Stimulated activated CD8-positive, alpha-beta memory T cell treated with anti-CD3 and anti-CD28 coated beads, Interleukin-12 subunit alpha, Interleukin-12 subunit beta, amount 100 ng/mL, for 24 hours (primary cell): ENCODE measurements around the gene POLR1A.

Experiments used
- DNase-seq: peaks from one replicate; pipeline ENCODE4 v3.0.0-alpha.2; 2020; ENCODE audit errors: extremely low read depth

POLR1A gene

DNA sequence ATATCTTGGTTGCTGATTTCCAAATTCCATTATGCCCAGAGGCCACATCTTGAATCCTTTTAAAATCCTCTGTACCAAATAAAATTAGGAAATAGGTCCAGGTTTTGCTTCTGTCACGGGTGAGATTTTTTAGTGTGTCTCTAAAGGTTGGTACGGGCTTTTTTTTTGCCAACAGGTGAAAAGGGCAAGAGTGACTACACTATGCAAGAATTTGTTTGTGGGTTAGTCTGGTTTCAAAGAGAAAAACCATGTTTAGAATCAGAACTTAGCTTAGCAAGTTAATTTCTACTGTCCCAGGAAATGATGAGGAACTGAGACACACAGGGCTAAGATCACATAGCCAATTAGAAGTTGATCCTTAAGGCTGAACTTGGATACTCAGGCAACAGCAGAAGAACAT is 41.7 kb downstream of the POLR1A start:
- DNase-seq, result no peak

GRCh38 chr2:86062043-86062442 is 43.6 kb downstream of the POLR1A start:
- no peak for DNase-seq

DNA sequence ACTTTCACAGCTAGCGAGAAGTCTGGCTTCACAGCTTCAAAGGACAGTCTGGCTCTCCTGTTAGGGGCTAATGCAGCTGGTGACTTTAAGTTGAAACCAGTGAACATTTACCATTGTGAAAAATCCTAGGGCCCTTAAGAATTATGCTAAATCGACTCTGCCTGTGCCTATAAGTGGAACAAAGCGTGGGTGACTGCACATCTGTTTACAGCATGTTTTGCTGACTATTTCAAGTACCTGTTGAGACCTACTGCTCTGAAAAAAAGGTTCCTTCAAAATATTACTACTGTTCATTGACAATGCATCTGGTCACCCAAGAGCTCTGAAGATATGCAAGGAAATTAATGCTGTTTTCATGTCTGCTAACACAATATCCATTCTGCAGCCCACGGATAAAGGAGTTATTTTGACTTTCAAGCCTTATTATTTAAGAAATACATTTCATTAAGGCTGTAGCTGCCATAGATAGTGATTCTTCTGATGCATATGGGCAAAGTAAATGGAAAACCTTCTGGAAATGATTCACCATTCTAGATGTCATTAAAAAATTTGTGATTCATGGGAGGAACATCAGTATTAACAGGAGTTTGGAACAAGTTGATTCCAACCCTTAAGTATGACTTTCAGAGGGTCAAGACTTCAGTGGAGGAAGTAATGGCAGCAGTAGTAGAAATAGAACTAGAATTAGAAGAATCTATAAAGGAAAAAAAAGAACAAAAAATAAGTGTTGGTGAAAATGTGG is 48.9 kb downstream of the POLR1A start:
- no peak for DNase-seq

DNA sequence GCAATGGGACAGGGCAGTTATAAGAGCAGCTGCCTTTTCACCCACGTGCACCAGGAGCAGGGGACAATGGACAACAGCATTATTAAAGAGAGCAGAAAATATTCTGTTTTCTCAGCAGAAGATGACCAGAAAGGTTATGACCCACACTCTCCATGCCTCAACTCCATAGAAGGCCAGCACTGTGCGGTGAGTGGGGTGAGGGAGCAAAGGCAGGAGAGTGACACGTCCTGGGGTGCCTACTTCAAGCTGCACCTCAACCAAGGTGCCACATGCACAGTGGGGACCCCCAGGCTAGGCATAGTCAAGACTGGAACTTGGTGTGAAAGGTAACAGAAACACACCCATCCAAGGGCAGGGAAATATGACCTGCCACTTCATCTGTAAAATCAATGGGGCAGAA is 50.4 kb downstream of the POLR1A start:
- no peak for DNase-seq

GRCh38 chr2:86054535-86055082 is 51.1 kb downstream of the POLR1A start:
- no peak for DNase-seq

DNA sequence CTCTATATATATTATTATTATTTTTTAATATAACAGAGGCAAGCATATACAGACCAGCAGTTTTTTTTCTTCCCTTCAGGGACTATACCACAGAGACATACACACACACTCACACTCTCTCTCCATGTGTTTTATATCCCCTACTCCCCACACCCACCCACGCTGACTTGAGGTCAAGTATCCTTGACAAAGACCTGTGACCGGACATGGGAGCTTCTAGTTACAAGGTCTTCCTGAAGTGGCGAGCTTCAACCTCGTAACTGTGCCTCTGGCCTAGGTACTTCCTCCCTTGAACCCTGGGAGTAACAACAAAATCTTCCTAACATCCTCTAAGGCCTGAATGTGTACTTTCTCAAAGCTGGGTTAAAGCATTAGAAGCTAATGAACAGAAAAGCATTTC is 52.5 kb downstream of the POLR1A start:
- no peak for DNase-seq

- DNase-seq, result no peak
Measured at GRCh38 chr2:86052676-86053075, 53.0 kb downstream of the POLR1A start.

DNA sequence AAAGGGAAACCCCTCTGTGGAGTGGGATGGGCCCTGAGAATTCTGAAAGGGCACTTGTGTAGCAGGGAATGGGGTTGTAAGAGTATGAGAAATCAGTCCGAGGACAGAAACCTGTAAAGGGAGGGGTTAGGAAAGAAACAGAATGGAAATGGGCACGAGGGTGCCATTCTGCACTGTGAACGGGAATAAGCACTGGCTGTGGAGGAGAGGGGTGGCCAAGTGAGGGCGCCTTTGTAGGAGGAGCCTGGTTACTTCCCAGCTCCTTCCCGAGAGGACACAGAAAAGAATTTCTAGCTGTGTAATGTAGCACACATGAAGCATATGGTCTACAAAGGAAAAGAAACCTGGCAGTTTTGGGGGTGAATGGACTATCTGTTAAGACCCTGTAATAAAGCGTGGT is 53.4 kb downstream of the POLR1A start:
- DNase-seq, result no peak

DNA sequence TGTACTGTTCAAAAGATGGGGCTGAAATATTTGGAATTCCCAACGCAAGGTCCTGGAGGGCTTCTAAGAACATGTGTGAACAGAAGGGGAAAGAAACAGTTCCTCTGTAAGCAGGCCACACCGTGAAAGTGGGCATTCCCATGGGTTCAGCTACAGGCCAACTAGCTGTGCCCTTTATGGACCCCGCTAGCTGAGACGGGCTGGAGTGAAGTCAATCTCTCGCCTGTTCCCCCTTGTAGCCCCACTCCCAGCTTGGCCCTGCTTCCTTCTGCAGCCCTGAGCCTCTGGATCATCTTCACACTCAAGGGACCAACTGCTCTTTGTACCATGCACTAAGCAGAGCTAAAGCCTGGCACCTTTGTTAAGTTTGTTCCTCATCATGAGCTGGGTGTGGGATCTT is 55.4 kb downstream of the POLR1A start:
- no peak for DNase-seq

- DNase-seq, result no peak
Measured at GRCh38 chr2:86049529-86049928, 56.2 kb downstream of the POLR1A start.

- no peak for DNase-seq
Measured at GRCh38 chr2:86048888-86049287, 56.8 kb downstream of the POLR1A start.

DNA sequence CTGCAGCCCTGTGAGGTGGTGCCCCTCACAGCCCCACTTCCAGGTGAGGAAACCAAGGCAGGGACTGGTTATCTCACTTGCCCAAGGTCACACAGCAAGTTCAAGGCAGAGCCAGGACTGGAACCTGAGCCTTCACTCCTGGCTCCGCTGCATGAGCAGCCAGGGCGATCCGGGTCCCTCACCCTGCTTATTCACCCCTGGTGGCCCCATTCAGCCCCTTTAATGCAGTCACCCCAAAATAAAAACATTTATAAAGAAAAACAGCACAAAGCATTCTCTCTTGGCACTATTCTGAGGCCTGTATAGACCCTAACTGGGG is 57.3 kb downstream of the POLR1A start:
- no peak for DNase-seq

DNA sequence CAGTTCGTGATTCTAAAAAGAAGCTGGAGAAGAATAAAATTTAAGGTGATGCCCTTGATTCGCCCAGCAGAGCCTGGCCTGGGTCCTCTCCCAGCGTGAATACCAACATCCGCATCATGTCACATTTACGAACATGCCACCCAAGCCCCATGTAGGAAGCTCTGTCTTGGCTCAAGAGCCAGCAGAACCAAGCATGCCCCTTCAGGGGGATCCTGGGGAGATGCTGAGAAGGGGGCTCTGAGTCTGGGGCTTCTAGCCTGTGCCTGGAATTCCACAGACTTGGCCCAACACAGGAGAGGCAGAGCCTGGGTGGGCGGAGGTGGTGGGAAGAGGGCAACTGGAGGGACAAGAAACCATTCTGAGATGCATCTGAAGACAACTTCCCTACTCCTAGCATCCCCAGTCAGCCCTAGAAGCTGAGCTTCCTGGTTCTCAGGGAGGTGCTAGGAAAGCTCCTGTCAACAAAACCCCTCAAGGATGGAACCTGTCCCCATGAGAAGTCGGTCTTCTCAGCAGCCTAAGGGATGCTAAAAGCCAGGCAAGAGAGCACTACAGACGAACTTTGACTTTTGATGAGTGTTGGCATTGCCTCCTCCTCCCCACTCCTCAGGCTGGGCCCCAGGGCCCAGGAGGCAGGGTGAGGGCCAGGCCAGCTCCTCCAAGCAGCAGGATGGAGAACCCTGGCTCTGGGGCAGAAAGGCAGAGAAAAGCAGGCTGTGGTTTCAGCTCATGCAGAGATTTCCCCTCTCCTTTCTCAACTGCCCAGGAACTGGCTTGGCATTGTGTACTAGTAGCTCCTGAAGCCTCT is 57.9 kb downstream of the POLR1A start:
- DNase-seq, result no peak

DNA sequence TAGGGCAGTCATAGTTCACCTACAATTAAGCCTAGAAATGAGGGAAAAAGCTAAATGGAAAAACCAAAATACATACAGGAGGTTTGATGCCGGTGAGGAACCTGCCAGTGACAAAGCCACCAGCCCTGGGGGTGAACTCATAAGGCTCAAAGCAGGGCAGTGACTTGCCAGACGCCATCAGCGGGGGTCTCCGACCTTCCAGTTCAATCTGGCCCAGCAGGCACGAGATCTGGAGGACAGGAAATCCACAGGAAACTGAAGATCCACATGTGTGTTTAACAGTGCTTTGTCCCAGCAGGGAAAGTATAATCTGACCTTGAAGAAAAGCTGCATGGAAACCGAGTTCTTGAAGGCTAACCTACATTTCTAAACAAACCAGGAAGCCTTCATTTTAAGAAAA is 60.1 kb downstream of the POLR1A start:
- DNase-seq, result no peak

GRCh38 chr2:86044614-86045013 is 61.1 kb downstream of the POLR1A start:
- no peak for DNase-seq

DNA sequence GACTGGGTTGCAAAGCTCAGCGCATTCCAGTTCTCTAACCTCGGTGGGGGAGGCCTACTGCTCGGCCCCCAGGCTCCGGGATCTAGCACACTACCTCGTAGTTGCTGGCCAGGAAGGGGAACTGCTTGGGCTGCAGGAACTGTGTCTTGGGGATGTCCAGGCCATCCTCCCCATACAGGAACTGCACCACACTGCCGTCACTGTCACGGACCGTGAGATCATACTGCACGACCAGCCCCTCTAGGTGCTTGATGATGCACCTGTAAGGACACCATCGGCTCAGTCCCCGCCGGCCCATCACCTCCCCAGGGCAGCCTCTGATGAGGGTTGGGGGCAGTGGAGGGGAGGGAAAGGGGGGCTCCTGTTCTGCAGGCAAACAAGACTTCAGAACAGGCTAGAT is 61.6 kb downstream of the POLR1A start:
- DNase-seq, result no peak

GRCh38 chr2:86042256-86043168 is 63.2 kb downstream of the POLR1A start:
- DNase-seq, result no peak

- no peak for DNase-seq
Measured at GRCh38 chr2:86039963-86040655, 65.6 kb downstream of the POLR1A start.

DNA sequence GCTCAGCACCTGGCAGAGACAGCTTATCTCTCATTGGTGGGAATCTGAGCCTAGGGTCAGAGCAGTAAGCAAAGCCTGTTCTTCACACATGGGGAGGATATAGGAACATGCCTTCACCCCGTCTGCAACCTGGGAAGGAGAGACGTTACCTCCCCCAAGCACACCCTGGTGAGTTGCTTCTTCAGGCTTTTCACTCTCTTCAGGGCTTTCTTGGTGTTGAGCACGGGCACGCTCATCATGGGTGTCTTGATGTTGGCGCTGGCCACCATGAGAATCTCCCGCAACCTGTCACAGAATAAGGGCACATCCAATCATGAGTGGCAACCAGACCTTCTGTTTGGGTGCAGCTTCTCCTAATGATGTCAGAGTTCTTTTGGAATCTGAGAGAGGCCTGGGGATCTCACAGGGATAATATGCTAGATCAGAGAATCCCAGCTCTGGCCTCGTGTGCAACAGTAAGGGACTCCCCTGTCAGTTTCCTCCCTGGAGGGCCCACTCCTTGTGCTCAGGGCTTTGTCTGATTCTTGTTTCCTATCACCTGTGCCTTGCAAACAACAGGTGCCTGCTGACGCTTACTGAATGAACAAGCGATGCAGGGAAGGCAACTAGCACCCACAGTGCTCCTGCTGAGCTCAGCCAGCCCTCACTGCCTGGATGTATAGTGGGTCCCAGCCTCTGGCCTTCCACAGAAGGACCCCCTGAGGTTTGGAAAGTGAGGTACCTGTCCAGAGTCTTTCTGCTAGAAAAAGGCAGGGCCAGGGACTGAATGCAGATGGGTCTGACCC is 66.3 kb downstream of the POLR1A start:
- DNase-seq, result no peak

DNA sequence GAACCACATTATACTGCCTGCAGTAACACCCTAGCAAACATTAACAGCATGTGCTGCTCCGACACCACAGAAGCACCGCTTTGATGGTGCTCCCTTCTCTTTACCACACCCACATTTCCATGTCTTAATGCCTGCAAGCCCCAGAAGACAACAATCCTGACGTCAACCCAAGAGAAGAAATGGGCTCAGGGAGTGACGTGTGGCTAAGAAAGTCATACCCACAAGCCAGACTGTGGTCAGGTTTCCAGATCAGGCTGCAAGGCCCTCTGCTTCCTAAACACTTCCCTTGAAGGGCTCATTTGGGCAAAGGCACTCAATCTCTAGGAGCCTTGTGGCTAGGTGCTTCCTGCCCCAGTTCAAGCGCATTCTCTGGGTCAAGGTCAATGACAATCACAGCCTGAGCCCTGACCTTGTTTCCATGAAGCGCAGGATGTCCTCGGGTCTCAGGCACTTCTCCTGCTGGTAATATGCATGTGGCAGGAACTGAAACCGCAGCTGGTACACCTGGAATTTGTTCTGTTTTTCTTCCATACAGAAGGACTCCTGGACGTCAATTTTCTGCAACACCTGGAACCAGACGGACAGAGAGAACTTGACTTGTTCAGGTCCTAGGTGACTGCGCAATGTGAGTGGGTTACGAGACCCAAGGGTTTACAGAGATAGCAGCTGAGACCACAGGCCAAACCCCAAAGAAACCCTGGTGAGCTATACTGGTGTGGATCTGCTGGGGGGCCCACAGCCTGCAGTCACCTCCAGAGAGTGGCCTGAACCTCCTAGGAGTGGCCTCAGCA is 67.2 kb downstream of the POLR1A start:
- DNase-seq, result peak; percentile 37
